Measurements from ENCODE around the gene CEL. TPM values are rescaled to one million over a fixed set of nuclear protein-coding genes. Genes with fewer than 3 reads are reported as not detected.

The CEL gene
- total and polyA plus RNA-seq, 10 donors = 0.46 to 5.3 (median 0.72) TPM; not detected in 2

GRCh38 chr9:133054194-133054890 is 7.4 kb upstream of the CEL start:
- DNase-seq = no peak
- peaks cover 0 to 94% (median 85%) of the 10 kb centered on the region in 6 donors for H3K36me3 ChIP-seq
- H3K27me3 ChIP-seq (replicated peaks in 1 of 7) = no peaks in the 10 kb centered on the region
- H3K27ac ChIP-seq = no peak overlapping the region
- peaks cover 0 to 41% (median 7%) of the 10 kb centered on the region in 6 donors for H3K4me1 ChIP-seq
- H3K4me3 ChIP-seq = no peak overlapping the region
- 90 to 95% (median 93%) methylated on average over 14 to 24 of the region's 24 CpGs for WGBS, 5 donors
- no peak for TF ChIP-seq CTCF (IDR thresholded peaks at IDR 0.05 in 8 of 11, conservative IDR thresholded peaks at IDR 0.05 in 3 of 11)
- peak in 1 of 3 donors; percentile 16 for TF ChIP-seq POLR2AphosphoS5 (IDR thresholded peaks at IDR 0.05)
- no peaks in the 10 kb centered on the region for H3K9me3 ChIP-seq
- intact Hi-C loops (cut with DNase I; ENCODE audit: low total_unique reads) = no loop called here

- no peaks in the 10 kb centered on the region for H3K27me3 ChIP-seq (replicated peaks in 1 of 7)
- no peak overlapping the region for H3K27ac ChIP-seq
- no peak for TF ChIP-seq POLR2AphosphoS5 (IDR thresholded peaks at IDR 0.05)
- no peak for TF ChIP-seq CTCF (IDR thresholded peaks at IDR 0.05 in 8 of 11, conservative IDR thresholded peaks at IDR 0.05 in 3 of 11)
- TF ChIP-seq POLR2A (IDR thresholded peaks at IDR 0.05) = no peak
- H3K36me3 ChIP-seq = peaks cover 0 to 88% (median 80%) of the 10 kb centered on the region in 6 donors
- no peak overlapping the region for H3K4me3 ChIP-seq
- H3K4me1 ChIP-seq = peaks cover 0 to 47% (median 13%) of the 10 kb centered on the region in 6 donors
- DNase-seq = no peak
- no peaks in the 10 kb centered on the region for H3K9me3 ChIP-seq
- intact Hi-C loops (cut with DNase I; ENCODE audit: low total_unique reads) = no loop called here
- 87 to 93% (median 91%) methylated on average over 10 to 16 of the region's 16 CpGs for WGBS, 5 donors
Observed at GRCh38 chr9:133054966-133055365, 6.8 kb upstream of the CEL start.

GRCh38 chr9:133055788-133056420 is 5.9 kb upstream of the CEL start:
- intact Hi-C loops (cut with DNase I; ENCODE audit: low total_unique reads) = no loop called here
- Histone ChIP-seq H3K36me3 (peaks cover 0 to 78% (median 73%) of the 10 kb centered on the region in 6 donors), H3K9me3 (no peaks in the 10 kb centered on the region), H3K4me3 (no peak overlapping the region), H3K27me3 (replicated peaks in 1 of 7) (no peaks in the 10 kb centered on the region), H3K27ac (no peak overlapping the region), H3K4me1 (peaks cover 0 to 53% (median 19%) of the 10 kb centered on the region in 6 donors)
- DNase-seq = no peak
- WGBS, 5 donors = 93 to 96% (median 94%) methylated on average over 17 of the region's 17 CpGs
- TF ChIP-seq CTCF (IDR thresholded peaks at IDR 0.05 in 8 of 11, conservative IDR thresholded peaks at IDR 0.05 in 3 of 11) (no peak), POLR2A (IDR thresholded peaks at IDR 0.05) (no peak), POLR2AphosphoS5 (IDR thresholded peaks at IDR 0.05) (no peak)

- Histone ChIP-seq H3K9me3 (no peaks in the 10 kb centered on the region), H3K4me3 (no peak overlapping the region), H3K4me1 (peaks cover 0 to 47% (median 16%) of the 10 kb centered on the region in 6 donors), H3K27me3 (replicated peaks in 1 of 7) (no peaks in the 10 kb centered on the region), H3K36me3 (peaks cover 0 to 72% (median 67%) of the 10 kb centered on the region in 6 donors), H3K27ac (peak overlapping the region in 3 of 8 donors; percentile 21 to 46 (median 33))
- DNase-seq = no peak
- WGBS, 5 donors = 75 to 85% (median 81%) methylated on average over 13 of the region's 13 CpGs
- intact Hi-C loops (cut with DNase I; ENCODE audit: low total_unique reads) = no loop called here
- TF ChIP-seq POLR2A (IDR thresholded peaks at IDR 0.05) = no peak
- TF ChIP-seq CTCF (IDR thresholded peaks at IDR 0.05 in 8 of 11, conservative IDR thresholded peaks at IDR 0.05 in 3 of 11) = no peak
- TF ChIP-seq POLR2AphosphoS5 (IDR thresholded peaks at IDR 0.05) = no peak
Observed at GRCh38 chr9:133056533-133056932, 5.2 kb upstream of the CEL start.

Measured in spleen (tissue), 11 donors.